H9 (cell line): ENCODE data around the gene OSTC. TPM values are rescaled to one million over a fixed set of nuclear protein-coding genes. Genes with fewer than 3 reads are reported as not detected.

Source experiments
- DNase-seq: peaks from one replicate; pipeline ENCODE4 v3.0.0-alpha.2; 2017
- H2AFZ ChIP-seq: one replicate; pipeline ENCODE4 v1.6.1; 2013; ENCODE audit warnings: mild to moderate bottlenecking, low read length, control low read depth, moderate library complexity
- H2AK5ac ChIP-seq: 2 replicates; pipeline ENCODE4 v1.6.1; 2013; ENCODE audit warnings: low read length, control low read depth, mixed read lengths; ENCODE audit not compliant: insufficient read length
- H2BK120ac ChIP-seq: one replicate; pipeline ENCODE4 v1.6.1; 2013; ENCODE audit warnings: low read depth, mild to moderate bottlenecking, low read length, control low read depth, inconsistent platforms; ENCODE audit not compliant: poor library complexity, severe bottlenecking
- H2BK12ac ChIP-seq: 2 replicates; pipeline ENCODE4 v1.6.1; 2013; ENCODE audit warnings: low read length, control low read depth, mixed read lengths, low read depth; ENCODE audit not compliant: insufficient read length
- H2BK15ac ChIP-seq: 2 replicates; pipeline ENCODE4 v1.6.1; 2013; ENCODE audit warnings: low read depth, low read length, control low read depth
- H2BK20ac ChIP-seq: one replicate; pipeline ENCODE4 v1.6.1; 2013; ENCODE audit warnings: low read depth, mild to moderate bottlenecking, low read length, control low read depth, inconsistent platforms; ENCODE audit not compliant: poor library complexity, severe bottlenecking
- H2BK5ac ChIP-seq: 2 replicates; pipeline ENCODE4 v1.6.1; 2013; ENCODE audit warnings: low read length, control low read depth, mixed read lengths; ENCODE audit not compliant: insufficient read length
- H3K14ac ChIP-seq: 2 replicates; pipeline ENCODE4 v1.6.1; 2013; ENCODE audit warnings: low read length, control low read depth; ENCODE audit not compliant: insufficient read depth
- H3K18ac ChIP-seq: 2 replicates; pipeline ENCODE4 v1.6.1; 2013; ENCODE audit warnings: low read depth, mild to moderate bottlenecking, mixed read lengths, low read length, control low read depth; ENCODE audit not compliant: insufficient read length
- H3K23ac ChIP-seq: 2 replicates; pipeline ENCODE4 v1.6.1; 2013; ENCODE audit warnings: low read length, control low read depth, mixed read lengths, low read depth; ENCODE audit not compliant: insufficient read length
- H3K23me2 ChIP-seq: 2 replicates; pipeline ENCODE4 v1.6.1; 2013; ENCODE audit warnings: low read depth, mild to moderate bottlenecking, mixed read lengths, low read length, control low read depth; ENCODE audit not compliant: insufficient read length, poor library complexity, severe bottlenecking
- H3K27ac ChIP-seq: 2 replicates; pipeline ENCODE4 v1.5.1; 2013; ENCODE audit warnings: low read length, control low read depth, mixed read lengths, low read depth; ENCODE audit not compliant: insufficient read length
- H3K27me3 ChIP-seq: 2 replicates; pipeline ENCODE4 v1.6.1; 2013; ENCODE audit warnings: low read length, control low read depth, inconsistent platforms; ENCODE audit not compliant: insufficient read depth
- H3K4ac ChIP-seq: 2 replicates; pipeline ENCODE4 v1.6.1; 2013; ENCODE audit warnings: low read depth, mild to moderate bottlenecking, control low read depth, inconsistent platforms, low read length, moderate library complexity
- H3K4me1 ChIP-seq: 2 replicates; pipeline ENCODE4 v1.6.1; 2013; ENCODE audit warnings: low read length, control low read depth, inconsistent platforms; ENCODE audit not compliant: insufficient read depth
- H3K4me2 ChIP-seq: 2 replicates; pipeline ENCODE4 v1.6.1; 2013; ENCODE audit warnings: low read length, control low read depth, mixed read lengths; ENCODE audit not compliant: insufficient read length, insufficient read depth
- H3K56ac ChIP-seq: 2 replicates; pipeline ENCODE4 v1.6.1; 2013; ENCODE audit warnings: low read depth, mild to moderate bottlenecking, mixed read lengths, low read length, control low read depth; ENCODE audit not compliant: insufficient read length
- H3K79me1 ChIP-seq: 2 replicates; pipeline ENCODE4 v1.6.1; 2013; ENCODE audit warnings: low read depth, mild to moderate bottlenecking, moderate library complexity, low read length, control low read depth, inconsistent platforms; ENCODE audit not compliant: insufficient read depth, poor library complexity, severe bottlenecking
- H3K79me2 ChIP-seq: 2 replicates; pipeline ENCODE4 v1.6.1; 2013; ENCODE audit warnings: low read length, control low read depth, inconsistent platforms; ENCODE audit not compliant: insufficient read depth
- H3K9ac ChIP-seq: 2 replicates; pipeline ENCODE4 v1.6.1; 2013; ENCODE audit warnings: low read length, control low read depth, mixed read lengths; ENCODE audit not compliant: insufficient read length; ENCODE audit errors: extremely low read depth
- H3K9me3 ChIP-seq: one replicate; pipeline ENCODE4 v1.6.1; 2013; ENCODE audit warnings: low read depth, low read length, inconsistent platforms; ENCODE audit not compliant: control insufficient read depth
- H3T11ph ChIP-seq: one replicate; pipeline ENCODE4 v1.6.1; 2013; ENCODE audit warnings: mild to moderate bottlenecking, low read length, control low read depth, inconsistent platforms
- H4K20me1 ChIP-seq: one replicate; pipeline ENCODE4 v1.6.1; 2013; ENCODE audit not compliant: control insufficient read depth, insufficient read length, insufficient read depth
- H4K5ac ChIP-seq: 2 replicates; pipeline ENCODE4 v1.6.1; 2013; ENCODE audit warnings: low read depth, mild to moderate bottlenecking, mixed read lengths, low read length, control low read depth; ENCODE audit not compliant: insufficient read length
- H4K8ac ChIP-seq: replicated peaks from 2 replicates; pipeline ENCODE4 v1.6.1; 2013; ENCODE audit warnings: low read length, control low read depth, mixed read lengths, low read depth; ENCODE audit not compliant: insufficient read length
- H4K91ac ChIP-seq: 2 replicates; pipeline ENCODE4 v1.6.1; 2013; ENCODE audit warnings: low read depth, mild to moderate bottlenecking, moderate library complexity, mixed read lengths, low read length, control low read depth; ENCODE audit not compliant: insufficient read length
- H3K27ac Mint-ChIP-seq, 3 experiments: 2 replicates in 2 of 3; 3 replicates in 1 of 3; pipeline ENCODE4 v1.8.0; 2020 to 2021; ENCODE audit warnings: mixed read lengths in 3 of 3, mild to moderate bottlenecking in 1 of 3, moderate library complexity in 1 of 3
- H3K27me3 Mint-ChIP-seq: 2 replicates; pipeline ENCODE4 v1.8.0; 2021; ENCODE audit warnings: low read depth, mild to moderate bottlenecking, moderate library complexity, mixed read lengths
- H3K36me3 Mint-ChIP-seq, 3 experiments: 2 replicates in 2 of 3; 3 replicates in 1 of 3; pipeline ENCODE4 v1.8.0; 2020 to 2021; ENCODE audit warnings: low read depth in 3 of 3, mixed read lengths in 3 of 3; ENCODE audit not compliant: insufficient read depth in 1 of 3
- H3K4me1 Mint-ChIP-seq, 2 experiments: 2 replicates each; pipeline ENCODE4 v1.8.0; 2020; ENCODE audit warnings: mixed read lengths in 2 of 2
- H3K4me3 Mint-ChIP-seq, 2 experiments: 2 replicates in 1 of 2; 3 replicates in 1 of 2; pipeline ENCODE4 v1.8.0; 2020 to 2021; ENCODE audit warnings: mild to moderate bottlenecking in 2 of 2, mixed read lengths in 2 of 2, moderate library complexity in 1 of 2
- H3K9me3 Mint-ChIP-seq, 2 experiments: 2 replicates in 1 of 2; 3 replicates in 1 of 2; pipeline ENCODE4 v1.8.0; 2020; ENCODE audit warnings: mild to moderate bottlenecking in 2 of 2, mixed read lengths in 2 of 2, moderate library complexity in 1 of 2
- CTCF ChIP-seq: fragments of 200-600 bp; sonication (generic); conservative IDR thresholded peaks from 3 replicates; pipeline ENCODE4 v1.8.0; 2021; ENCODE audit warnings: antibody characterized with exemption, mild to moderate bottlenecking
- WGBS: extraction: QIAGEN DNeasy Blood & Tissue Kit; methylation state at CpG from one replicate; pipeline ENCODE4 v1.1.7; 2013; ENCODE audit warnings: missing lambda C conversion rate, low lambda C conversion rate, mixed read lengths; ENCODE audit not compliant: insufficient read length; ENCODE audit errors: extremely low coverage; 5-methylcytosine and 5-hydroxymethylcytosine counted together
- total RNA-seq: library from RNA; stranded (reverse); gene quantifications from 2 replicates; pipeline ENCODE4 v1.2.1, GENCODE V29; 2021

The OSTC gene
- total RNA-seq, 1 experiment from 2014 or later = 130 TPM

GRCh38 chr4:108681321-108681809 lies 31.0 kb downstream of the OSTC start:
- H3K23me2 ChIP-seq = no peaks in the 10 kb centered on the region
- H3K4me1 Mint-ChIP-seq = peaks cover 0 to 2% of the 10 kb centered on the region in 2 experiments; a peak in 1 of 4 replicates
- no peaks in the 10 kb centered on the region for H4K20me1 ChIP-seq

More at GRCh38 chr4:108681321-108681809, 31.0 kb downstream of the OSTC start:
- no CpG with 5 or more reads among the region's 5 CpGs for WGBS
- no peak overlapping the region for H3K14ac ChIP-seq
- no peak overlapping the region for H2BK15ac ChIP-seq
- Mint-ChIP-seq H3K27me3 (no peaks in the 10 kb centered on the region), H3K9me3 (no peaks in the 10 kb centered on the region), H3K36me3 (no peaks in the 10 kb centered on the region; a peak in 1 of 7 replicates), H3K4me3 (no peak overlapping the region), H3K27ac (no peak overlapping the region)
- H3K79me1 ChIP-seq = no peaks in the 10 kb centered on the region
- no peak overlapping the region for H3K9ac ChIP-seq
- no peaks in the 10 kb centered on the region for H3K79me2 ChIP-seq
- H3T11ph ChIP-seq = no peak overlapping the region
- no peak overlapping the region for H2BK120ac ChIP-seq
- no peak overlapping the region for H3K18ac ChIP-seq
- H2BK12ac ChIP-seq = no peak overlapping the region
- H3K56ac ChIP-seq = no peak overlapping the region
- no peak overlapping the region for H3K27ac ChIP-seq
- H4K5ac ChIP-seq = no peak overlapping the region
- H2BK5ac ChIP-seq = no peak overlapping the region
- no peak overlapping the region for H2BK20ac ChIP-seq
- no peak overlapping the region for H2AFZ ChIP-seq
- H4K91ac ChIP-seq = no peak overlapping the region
- no peak overlapping the region for H4K8ac ChIP-seq
- H3K4me1 ChIP-seq = no peaks in the 10 kb centered on the region
- no peak for TF ChIP-seq CTCF
- H3K27me3 ChIP-seq = no peaks in the 10 kb centered on the region
- H3K4me2 ChIP-seq = no peak overlapping the region
- H3K23ac ChIP-seq = no peak overlapping the region
- H3K4ac ChIP-seq = no peak overlapping the region
- DNase-seq = no peak
- H2AK5ac ChIP-seq = no peak overlapping the region
- H3K9me3 ChIP-seq = no peaks in the 10 kb centered on the region
